HepG2 (cell line): ENCODE results near the gene UBALD1. TPM values are rescaled to one million over a fixed set of nuclear protein-coding genes. Genes with fewer than 3 reads are reported as not detected.

ENCODE experiments used
- ATAC-seq: fragments of 200-7000 bp; cut with Tn5 transposase; 3 replicates; pipeline ENCODE4 v1.9.1; 2020; ENCODE audit warnings: mild to moderate bottlenecking, moderate library complexity
- BruUV-seq: library from RNA; stranded (reverse); fragments of 400-500 nt; replicated peaks from 2 replicates; lab custom pipeline; 2021; lab: Mats Ljungman, UMichigan
- CTCF ChIA-PET: fragments of 300-600 bp; formaldehyde crosslinking; extraction: SDS; loops from one replicate; lab custom pipeline; 2021; ENCODE audit warnings: low total read pairs, inconsistent platforms, low intra/inter-chr PET ratio; lab: Yijun Ruan, JAX
- POLR2A ChIA-PET: fragments of 350-600 bp; sonication (Branson Sonifier 250); formaldehyde crosslinking; loops from one replicate; lab custom pipeline; 2020; ENCODE audit warnings: antibody characterized with exemption, inconsistent platforms; lab: Yijun Ruan, JAX
- DNase-seq: peaks from one replicate; pipeline ENCODE4 v3.0.0-alpha.2; 2015; ENCODE audit warnings: low spot score
- FAIRE-seq: peaks from 3 replicates; lab custom pipeline; 2011; peaks lifted over from hg19 to GRCh38; lab: Jason Lieb, UNC
- H2AFZ ChIP-seq: one replicate; pipeline ENCODE4 v1.6.1; 2011; ENCODE audit warnings: low read length, inconsistent platforms
- H3K27ac ChIP-seq: fragments of 300-600 bp; 3 replicates; pipeline ENCODE4 v1.8.0; 2011; ENCODE audit warnings: mixed run types, mild to moderate bottlenecking, mixed read lengths, low read length, inconsistent platforms; ENCODE audit not compliant: insufficient read depth; ENCODE audit errors: extremely low read length
- H3K27me3 ChIP-seq, 2 experiments: fragments of 200-600 bp in 1 of 2; 2 replicates in 1 of 2; 3 replicates in 1 of 2; pipeline versions ENCODE4 v1.6.0 to v1.8.0; 2011; ENCODE audit warnings: low read length in 2 of 2, mild to moderate bottlenecking in 2 of 2, moderate library complexity in 2 of 2, inconsistent platforms in 1 of 2; ENCODE audit not compliant: insufficient read depth in 2 of 2, control insufficient read depth in 1 of 2
- H3K36me3 ChIP-seq, 2 experiments: fragments of 200-600 bp in 1 of 2; replicated peaks in 1 of 2; 2 replicates in 1 of 2; 3 replicates in 1 of 2; pipeline versions ENCODE4 v1.5.1 to v1.8.0; 2011; ENCODE audit warnings: low read length in 2 of 2, inconsistent platforms in 1 of 2; ENCODE audit not compliant: insufficient read depth in 2 of 2, control insufficient read depth in 1 of 2
- H3K4me1 ChIP-seq: 2 replicates; pipeline ENCODE4 v1.5.1; 2012; ENCODE audit warnings: low read length, inconsistent platforms; ENCODE audit not compliant: insufficient read depth
- H3K4me2 ChIP-seq: 2 replicates; pipeline ENCODE4 v1.6.0; 2011; ENCODE audit warnings: low read depth, low read length, inconsistent platforms
- H3K4me3 ChIP-seq, 3 experiments: fragments of 200-600 bp in 1 of 3; sonication (generic), shearing (Covaris generic) in 1 of 3; replicated peaks in 1 of 3; 2 replicates each; pipeline ENCODE4 v1.5.1; 2011 to 2016; ENCODE audit warnings: low read length in 3 of 3, inconsistent platforms in 2 of 3, low read depth in 2 of 3, mild to moderate bottlenecking in 2 of 3, control low read depth in 1 of 3, mixed read lengths in 1 of 3; ENCODE audit not compliant: insufficient read depth in 1 of 3
- H3K79me2 ChIP-seq: one replicate; pipeline ENCODE4 v1.6.1; 2011; ENCODE audit warnings: low read length, inconsistent platforms; ENCODE audit not compliant: insufficient read depth
- H3K9ac ChIP-seq: 2 replicates; pipeline ENCODE4 v1.6.0; 2011; ENCODE audit warnings: mild to moderate bottlenecking, low read depth, low read length, inconsistent platforms; ENCODE audit not compliant: insufficient read depth
- H3K9me3 ChIP-seq: 2 replicates; pipeline ENCODE4 v1.5.1; 2012; ENCODE audit warnings: mild to moderate bottlenecking, low read length
- H4K20me1 ChIP-seq: 2 replicates; pipeline ENCODE4 v1.6.0; 2011; ENCODE audit warnings: inconsistent platforms, mild to moderate bottlenecking, low read length, moderate library complexity; ENCODE audit not compliant: insufficient read depth
- BHLHE40 ChIP-seq: IDR thresholded peaks from 2 replicates; pipeline ENCODE4 v1.6.1; 2011; ENCODE audit warnings: low read length, improper control_type of control experiment
- CREBL2 ChIP-seq: sonication (generic); formaldehyde crosslinking; IDR thresholded peaks from 2 replicates; pipeline ENCODE4 v1.8.1; 2023; ENCODE audit warnings: missing genetic modification reagents, mild to moderate bottlenecking, borderline replicate concordance
- DZIP1 ChIP-seq: sonication (generic); formaldehyde crosslinking; IDR thresholded peaks from 2 replicates; pipeline ENCODE4 v1.5.0; 2020; ENCODE audit warnings: mild to moderate bottlenecking, missing genetic modification reagents
- FOXC1 ChIP-seq: sonication (generic); formaldehyde crosslinking; IDR thresholded peaks from 2 replicates; pipeline ENCODE4 v1.8.0; 2022; ENCODE audit warnings: mild to moderate bottlenecking, missing genetic modification reagents, borderline replicate concordance
- GZF1 ChIP-seq: sonication (generic); formaldehyde crosslinking; IDR thresholded peaks from 2 replicates; pipeline ENCODE4 v1.5.1; 2020; ENCODE audit warnings: mild to moderate bottlenecking, missing genetic modification reagents
- HDAC2 ChIP-seq: sonication (generic); formaldehyde crosslinking; IDR thresholded peaks from 2 replicates; pipeline ENCODE4 v1.4.0; 2020; ENCODE audit warnings: missing genetic modification reagents
- IRF2 ChIP-seq: IDR thresholded peaks from 2 replicates; pipeline ENCODE4 v1.6.1; 2018; ENCODE audit warnings: missing genetic modification reagents, missing compliant biosample characterization
- ONECUT2 ChIP-seq: sonication (generic); formaldehyde crosslinking; IDR thresholded peaks from 2 replicates; pipeline ENCODE4 v1.4.0; 2020; ENCODE audit warnings: missing genetic modification reagents
- PHF21A ChIP-seq: sonication (generic); formaldehyde crosslinking; IDR thresholded peaks from 2 replicates; pipeline ENCODE4 v1.5.0; 2020; ENCODE audit warnings: mild to moderate bottlenecking, missing genetic modification reagents
- PHF8 ChIP-seq: sonication (generic); formaldehyde crosslinking; IDR thresholded peaks from 2 replicates; pipeline ENCODE4 v1.5.0; 2020; ENCODE audit warnings: missing genetic modification reagents
- RFXAP ChIP-seq: sonication (generic); formaldehyde crosslinking; IDR thresholded peaks from 2 replicates; pipeline ENCODE4 v1.4.0; 2020; ENCODE audit warnings: missing genetic modification reagents, borderline replicate concordance
- SAP130 ChIP-seq: IDR thresholded peaks from 2 replicates; pipeline ENCODE4 v1.6.1; 2016; ENCODE audit warnings: low read depth
- ZFP41 ChIP-seq: sonication (generic); formaldehyde crosslinking; IDR thresholded peaks from 2 replicates; pipeline ENCODE4 v1.4.0; 2020; ENCODE audit warnings: mild to moderate bottlenecking, missing genetic modification reagents, borderline replicate concordance
- ZNF232 ChIP-seq: sonication (generic); formaldehyde crosslinking; IDR thresholded peaks from 2 replicates; pipeline ENCODE4 v1.4.0; 2020; ENCODE audit warnings: missing genetic modification reagents, borderline replicate concordance
- ZNF550 ChIP-seq: sonication (generic); formaldehyde crosslinking; IDR thresholded peaks from 2 replicates; pipeline ENCODE4 v1.4.0; 2020; ENCODE audit warnings: mild to moderate bottlenecking, missing genetic modification reagents, borderline replicate concordance
- ZSCAN9 ChIP-seq: IDR thresholded peaks from 2 replicates; pipeline ENCODE4 v1.6.1; 2016; ENCODE audit warnings: borderline replicate concordance
- ZXDC ChIP-seq: sonication (generic); formaldehyde crosslinking; IDR thresholded peaks from 2 replicates; pipeline ENCODE4 v1.5.0; 2020; ENCODE audit warnings: mild to moderate bottlenecking, missing genetic modification reagents
- WGBS: methylation state at CpG from one replicate; pipeline ENCODE4 v1.1.6; 2017; ENCODE audit warnings: low lambda C conversion rate; 5-methylcytosine and 5-hydroxymethylcytosine counted together
- in situ Hi-C: cut with HindIII; loops from 2 replicates; pipeline ENCODE4 v1.10.0; 2017; ENCODE audit warnings: low pct_unique_long_range_greater_than_20kb; ENCODE audit not compliant: extremely low pct_ligation_motif_present
- intact Hi-C: fragments of 100-400 bp; cut with micrococcal nuclease; formaldehyde crosslinking; loops from one replicate; pipeline ENCODE4 v1.10.0; 2022; ENCODE audit not compliant: unreplicated experiment
- polyA plus RNA-seq, 8 experiments: library from polyadenylated mRNA; depleted of rRNA in 3 of 8; stranded (reverse) in 7 of 8; unstranded in 1 of 8; fragments of >200 nt; fragmentation: Illumina TruSeq in 4 of 8; extraction: Trizol in 4 of 8; gene quantifications; 2 replicates each; pipeline versions ENCODE4 v1.2.1 to v1.2.3, GENCODE V29; 2011 to 2016; ENCODE audit warnings: low read depth in 4 of 8, missing spikeins in 1 of 8, mixed read lengths in 1 of 8; ENCODE audit not compliant: insufficient read depth in 1 of 8
- total RNA-seq, 5 experiments: library from RNA; depleted of rRNA; stranded (reverse); fragments of >200 nt; fragmentation: Illumina TruSeq; extraction: Trizol; gene quantifications; 2 replicates each; pipeline ENCODE4 v1.2.3, GENCODE V29; 2016; ENCODE audit warnings: low read depth in 1 of 5

The UBALD1 gene
- total and polyA plus RNA-seq, 2 of the 13 experiments (the other 11 are each of a cell fraction or from before 2014, with no cell fraction given) = 6.8 to 12.3 TPM

GRCh38 chr16:4636196-4636595, 21.5 kb upstream of the UBALD1 start:
- Histone ChIP-seq H3K4me1 (peaks cover 24% of the 10 kb centered on the region), H3K27ac (no peak overlapping the region), H3K4me3 (no peak overlapping the region), H3K36me3 (peaks cover 18 to 28% of the 10 kb centered on the region in 2 experiments; a peak in 4 of 5 replicates), H2AFZ (no peak overlapping the region), H4K20me1 (peaks cover 15% of the 10 kb centered on the region; the same call in 1 of the 2 replicates), H3K9ac (no peak overlapping the region), H3K27me3 (no peaks in the 10 kb centered on the region), H3K79me2 (peaks cover 71% of the 10 kb centered on the region), H3K4me2 (no peak overlapping the region), H3K9me3 (peaks cover 6% of the 10 kb centered on the region)
- in situ Hi-C loops = no loop called here
- FAIRE-seq = no peak
- TF ChIP-seq SAP130 (CRISPR knock-in tag) (no peak), ZSCAN9 (no peak), FOXC1 (CRISPR knock-in tag) (no peak), ZFP41 (CRISPR knock-in tag) (no peak), PHF21A (no peak), IRF2 (CRISPR knock-in tag) (no peak), DZIP1 (no peak), GZF1 (no peak), RFXAP (no peak), CREBL2 (no peak), BHLHE40 (no peak), ZNF550 (no peak), ZNF232 (CRISPR knock-in tag) (no peak), ONECUT2 (no peak), ZXDC (no peak), HDAC2 (CRISPR knock-in tag) (no peak), PHF8 (CRISPR knock-in tag) (no peak)
- over 99% methylated on average over 11 of the region's 13 CpGs for WGBS
- BruUV-seq = no TSS peak
- POLR2A ChIA-PET = no interaction called here
- CTCF ChIA-PET = no interaction called here
- no peak for DNase-seq
- no peak for ATAC-seq
- intact Hi-C loops = no loop called here
